CD4-positive, alpha-beta T cell (primary cell): ENCODE results near the gene PPM1F. TPM values are rescaled to one million over a fixed set of nuclear protein-coding genes. Genes with fewer than 3 reads are reported as not detected.
"Not testable (repeated sequence)": the region's sequence is repeated elsewhere in the genome, so short reads cannot be mapped to it uniquely, and the experiment has no call there.

Experiments
- ATAC-seq: fragments of 200-7000 bp; cut with Tn5 transposase; one replicate; pipeline ENCODE4 v1.10.0; 2022; ENCODE audit warnings: mild to moderate bottlenecking; ENCODE audit not compliant: poor library complexity
- CTCF ChIA-PET: fragments of 350-600 bp; sonication (Branson Sonifier 250); formaldehyde crosslinking; loops from one replicate; lab custom pipeline; 2021; ENCODE audit warnings: antibody characterized with exemption, inconsistent platforms; lab: Charles Lee
- POLR2A ChIA-PET: fragments of 350-600 bp; sonication (Branson Sonifier 250); formaldehyde crosslinking; loops from one replicate; lab custom pipeline; 2021; ENCODE audit warnings: antibody characterized with exemption, inconsistent platforms; lab: Charles Lee
- DNase-seq, 14 experiments: peaks; one replicate each; pipeline ENCODE4 v3.0.0-alpha.2; 2013 to 2020; ENCODE audit warnings: mixed read lengths in 2 of 14
- H3K27ac ChIP-seq, 2 donors: one replicate each; pipeline versions ENCODE4 v1.5.1 to v1.7.0; 2013; ENCODE audit warnings: low read length in 2 of 2, low read depth in 1 of 2, mild to moderate bottlenecking in 1 of 2
- H3K27me3 ChIP-seq, 2 experiments: 1 replicate in 1 of 2; 2 replicates in 1 of 2; pipeline versions ENCODE4 v1.6.1 to v1.7.0; 2013; ENCODE audit warnings: low read length in 2 of 2, control low read depth in 1 of 2, mild to moderate bottlenecking in 1 of 2, moderate library complexity in 1 of 2; ENCODE audit not compliant: insufficient read depth in 2 of 2, control insufficient read depth in 1 of 2
- H3K36me3 ChIP-seq: one replicate; pipeline ENCODE4 v1.6.1; 2013; ENCODE audit warnings: low read length, control low read depth; ENCODE audit not compliant: insufficient read depth
- H3K4me1 ChIP-seq: one replicate; pipeline ENCODE4 v1.6.1; 2013; ENCODE audit warnings: low read length, control low read depth; ENCODE audit not compliant: insufficient read depth
- H3K4me3 ChIP-seq: one replicate; pipeline ENCODE4 v1.5.1; 2013; ENCODE audit warnings: mild to moderate bottlenecking, low read length, moderate library complexity
- H3K9me3 ChIP-seq, 2 experiments: 1 replicate in 1 of 2; 2 replicates in 1 of 2; pipeline versions ENCODE4 v1.6.1 to v1.7.0; 2013; ENCODE audit warnings: low read length in 2 of 2, mild to moderate bottlenecking in 2 of 2, control low read depth in 1 of 2, moderate library complexity in 1 of 2; ENCODE audit not compliant: control insufficient read depth in 1 of 2, insufficient read depth in 1 of 2
- H3K27ac Mint-ChIP-seq: one replicate; pipeline ENCODE4 v1.8.0; 2020; ENCODE audit warnings: mixed read lengths
- H3K27me3 Mint-ChIP-seq: one replicate; pipeline ENCODE4 v1.8.0; 2021; ENCODE audit warnings: mixed read lengths
- H3K36me3 Mint-ChIP-seq: one replicate; pipeline ENCODE4 v1.8.0; 2021; ENCODE audit warnings: low read depth, mixed read lengths
- H3K4me1 Mint-ChIP-seq: one replicate; pipeline ENCODE4 v1.8.0; 2021; ENCODE audit warnings: low read depth, mixed read lengths
- H3K4me3 Mint-ChIP-seq: one replicate; pipeline ENCODE4 v1.8.0; 2020; ENCODE audit warnings: mild to moderate bottlenecking, mixed read lengths
- H3K9me3 Mint-ChIP-seq: one replicate; pipeline ENCODE4 v1.8.0; 2020; ENCODE audit warnings: mixed read lengths
- intact Hi-C, 2 experiments: fragments of 100-400 bp; cut with DNase I in 1 of 2; cut with micrococcal nuclease in 1 of 2; formaldehyde crosslinking; loops; one replicate each; pipeline versions ENCODE4 v1.15.1 to v1.9.0; 2023 to 2025; cut with DNase I, micrococcal nuclease
- total RNA-seq, 174 experiments: library from RNA in 2 of 174; stranded (reverse) in 2 of 174; gene quantifications; one replicate each; pipeline ENCODE4 v1.2.3 and lab custom pipeline; 2021 to 2026
- TF ChIP-seq, protein P1 (sequence below): fragments of 200-600 bp; IDR thresholded peaks from one replicate; pipeline ENCODE4 v1.8.0; 2022; ENCODE audit warnings: antibody characterized with exemption, mild to moderate bottlenecking

PPM1F gene
- total RNA-seq, 2 experiments from 2014 or later = 18.0 to 18.3 TPM

- Histone ChIP-seq H3K4me3 (no peak overlapping the region), H3K27me3 (no peaks in the 10 kb centered on the region), H3K36me3 (no peaks in the 10 kb centered on the region), H3K9me3 (no peaks in the 10 kb centered on the region), H3K27ac (no peak overlapping the region), H3K4me1 (no peaks in the 10 kb centered on the region)
- Mint-ChIP-seq H3K4me3 (no peak overlapping the region), H3K36me3 (no peaks in the 10 kb centered on the region), H3K27me3 (no peaks in the 10 kb centered on the region), H3K27ac (no peak overlapping the region), H3K9me3 (no peaks in the 10 kb centered on the region), H3K4me1 (no peaks in the 10 kb centered on the region)
- no peak for DNase-seq
- intact Hi-C loops = no loop called here
- POLR2A ChIA-PET = no interaction called here
- TF ChIP-seq, protein P1, sequence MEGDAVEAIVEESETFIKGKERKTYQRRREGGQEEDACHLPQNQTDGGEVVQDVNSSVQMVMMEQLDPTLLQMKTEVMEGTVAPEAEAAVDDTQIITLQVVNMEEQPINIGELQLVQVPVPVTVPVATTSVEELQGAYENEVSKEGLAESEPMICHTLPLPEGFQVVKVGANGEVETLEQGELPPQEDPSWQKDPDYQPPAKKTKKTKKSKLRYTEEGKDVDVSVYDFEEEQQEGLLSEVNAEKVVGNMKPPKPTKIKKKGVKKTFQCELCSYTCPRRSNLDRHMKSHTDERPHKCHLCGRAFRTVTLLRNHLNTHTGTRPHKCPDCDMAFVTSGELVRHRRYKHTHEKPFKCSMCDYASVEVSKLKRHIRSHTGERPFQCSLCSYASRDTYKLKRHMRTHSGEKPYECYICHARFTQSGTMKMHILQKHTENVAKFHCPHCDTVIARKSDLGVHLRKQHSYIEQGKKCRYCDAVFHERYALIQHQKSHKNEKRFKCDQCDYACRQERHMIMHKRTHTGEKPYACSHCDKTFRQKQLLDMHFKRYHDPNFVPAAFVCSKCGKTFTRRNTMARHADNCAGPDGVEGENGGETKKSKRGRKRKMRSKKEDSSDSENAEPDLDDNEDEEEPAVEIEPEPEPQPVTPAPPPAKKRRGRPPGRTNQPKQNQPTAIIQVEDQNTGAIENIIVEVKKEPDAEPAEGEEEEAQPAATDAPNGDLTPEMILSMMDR = no peak
- CTCF ChIA-PET = no interaction called here
- ATAC-seq = no peak
Measured at GRCh38 chr22:21889251-21889990, 63.2 kb downstream of the PPM1F start.

- Mint-ChIP-seq H3K4me1 (no peaks in the 10 kb centered on the region), H3K27ac (no peak overlapping the region), H3K9me3 (no peaks in the 10 kb centered on the region), H3K36me3 (no peaks in the 10 kb centered on the region), H3K4me3 (no peak overlapping the region), H3K27me3 (no peaks in the 10 kb centered on the region)
- ChIA-PET POLR2A (no interaction called here), CTCF (interaction anchor here (0.6 kb wide), 1 partner anchor 52 kb away, joined by 4 read pairs; no protein-coding TSS in a partner anchor)
- H3K27ac ChIP-seq = no peak overlapping the region
- no peaks in the 10 kb centered on the region for H3K4me1 ChIP-seq
- H3K9me3 ChIP-seq = no peaks in the 10 kb centered on the region
- ATAC-seq (no peak), DNase-seq (no peak)
- no peaks in the 10 kb centered on the region for H3K27me3 ChIP-seq
- no peaks in the 10 kb centered on the region for H3K36me3 ChIP-seq
- intact Hi-C loops = no loop called here
- TF ChIP-seq, protein P1 = no peak
- no peak overlapping the region for H3K4me3 ChIP-seq
Measured at GRCh38 chr22:21887841-21888240, 64.8 kb downstream of the PPM1F start.

DNA sequence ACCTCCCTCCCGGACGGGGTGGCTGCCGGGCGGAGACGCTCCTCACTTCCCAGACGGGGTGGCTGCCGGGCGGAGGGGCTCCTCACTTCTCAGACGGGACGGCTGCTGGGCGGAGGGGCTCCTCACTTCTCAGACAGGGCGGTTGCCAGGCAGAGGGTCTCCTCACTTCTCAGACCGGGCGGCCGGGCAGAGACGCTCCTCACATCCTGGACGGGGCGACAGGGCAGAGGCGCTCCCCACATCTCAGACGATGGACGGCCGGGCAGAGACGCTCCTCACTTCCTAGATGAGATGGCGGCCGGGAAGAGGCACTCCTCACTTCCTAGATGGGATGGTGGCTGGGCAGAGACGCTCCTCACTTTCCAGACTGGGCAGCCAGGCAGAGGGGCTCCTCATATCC is 68.7 kb downstream of the PPM1F start:
- H3K4me1 Mint-ChIP-seq, H3K36me3 Mint-ChIP-seq, H3K4me1 ChIP-seq, H3K9me3 Mint-ChIP-seq, H3K36me3 ChIP-seq, H3K27ac ChIP-seq, CTCF ChIA-PET, H3K27me3 ChIP-seq, POLR2A ChIA-PET, H3K4me3 Mint-ChIP-seq, H3K27ac Mint-ChIP-seq, ATAC-seq, intact Hi-C loops, H3K4me3 ChIP-seq, H3K9me3 ChIP-seq, H3K27me3 Mint-ChIP-seq, DNase-seq: not testable (repeated sequence)

- H3K4me3 ChIP-seq, H3K36me3 Mint-ChIP-seq, CTCF ChIA-PET, H3K27me3 Mint-ChIP-seq, H3K9me3 ChIP-seq, H3K36me3 ChIP-seq, H3K4me3 Mint-ChIP-seq, ATAC-seq, POLR2A ChIA-PET, H3K27ac Mint-ChIP-seq, H3K9me3 Mint-ChIP-seq, intact Hi-C loops, DNase-seq, H3K4me1 Mint-ChIP-seq, H3K27me3 ChIP-seq, H3K4me1 ChIP-seq, H3K27ac ChIP-seq: not testable (repeated sequence)
Measured at GRCh38 chr22:21882754-21883333, 69.8 kb downstream of the PPM1F start.
